ENCODE measurements around the gene CLIC6. TPM values are rescaled to one million over a fixed set of nuclear protein-coding genes. Genes with fewer than 3 reads are reported as not detected.

CLIC6 gene
- polyA plus RNA-seq, 1 donor (not counting 4 experiments of a cell fraction or from before 2014, with no cell fraction given): not detected

GRCh38 chr21:34728479-34728878, 59.7 kb downstream of the CLIC6 start:
- Histone ChIP-seq H4K20me1 (ENCODE audit: control insufficient read depth, extremely low read depth, insufficient read depth, low read length) (no peaks in the 10 kb centered on the region), H3K27me3 (ENCODE audit: control insufficient read depth, extremely low read depth, insufficient read depth, low read length) (no peaks in the 10 kb centered on the region), H3K9me3 (ENCODE audit: control insufficient read depth, low read depth, low read length) (no peaks in the 10 kb centered on the region), H3K4me2 (ENCODE audit: control insufficient read depth, extremely low read depth, insufficient read depth, low read depth, low read length) (no peak overlapping the region), H3K4me1 (ENCODE audit: control insufficient read depth, extremely low read depth, insufficient read depth, low read length) (peaks cover 38% of the 10 kb centered on the region), H3K27ac (ENCODE audit: control insufficient read depth, insufficient read depth, low read length) (no peak overlapping the region), H3K36me3 (ENCODE audit: control insufficient read depth in 2 of 2, extremely low read depth in 1 of 2, insufficient read depth in 2 of 2, low read length in 2 of 2) (no peaks in the 10 kb centered on the region), H3K4me3 (ENCODE audit: control insufficient read depth in 2 of 3, extremely low read depth in 1 of 3, insufficient read depth in 2 of 3, low read depth in 1 of 3, low read length in 3 of 3) (no peak overlapping the region), H3K79me2 (ENCODE audit: control insufficient read depth, insufficient read depth, low read length) (no peaks in the 10 kb centered on the region), H2AFZ (ENCODE audit: control insufficient read depth, low read length) (no peak overlapping the region), H3K9ac (ENCODE audit: control insufficient read depth, extremely low read depth, insufficient read depth, low read length) (no peak overlapping the region), H3K9me1 (ENCODE audit: control insufficient read depth, extremely low read depth, insufficient read depth, low read length) (no peaks in the 10 kb centered on the region)
- TF ChIP-seq CTCF (optimal IDR thresholded peaks at IDR 0.05 in 1 of 3, IDR thresholded peaks at IDR 0.05 in 1 of 3, conservative IDR thresholded peaks at IDR 0.05 in 1 of 3; ENCODE audit: extremely low read depth in 1 of 3, insufficient read depth in 2 of 3, low read length in 3 of 3) (no peak), EZH2 (IDR thresholded peaks at IDR 0.05; ENCODE audit: low read length) (no peak)
- FAIRE-seq: no peak
- no peak for DNase-seq (ENCODE audit: low read depth, low spot score)
- dilution Hi-C loops (cut with MboI; ENCODE audit: extremely low pct_ligation_motif_present, low sequenced_read_pairs): no loop called here

GRCh38 chr21:34730194-34730593, 61.4 kb downstream of the CLIC6 start:
- peaks cover 54% of the 10 kb centered on the region for H3K4me1 ChIP-seq (ENCODE audit: control insufficient read depth, extremely low read depth, insufficient read depth, low read length)
- DNase-seq (ENCODE audit: low read depth, low spot score) (no peak), FAIRE-seq (no peak)
- H3K36me3 ChIP-seq (ENCODE audit: control insufficient read depth in 2 of 2, extremely low read depth in 1 of 2, insufficient read depth in 2 of 2, low read length in 2 of 2): no peaks in the 10 kb centered on the region
- no peaks in the 10 kb centered on the region for H3K9me3 ChIP-seq (ENCODE audit: control insufficient read depth, low read depth, low read length)
- H3K9me1 ChIP-seq (ENCODE audit: control insufficient read depth, extremely low read depth, insufficient read depth, low read length): no peaks in the 10 kb centered on the region
- H3K27me3 ChIP-seq (ENCODE audit: control insufficient read depth, extremely low read depth, insufficient read depth, low read length): no peaks in the 10 kb centered on the region
- no peak overlapping the region for H3K9ac ChIP-seq (ENCODE audit: control insufficient read depth, extremely low read depth, insufficient read depth, low read length)
- H2AFZ ChIP-seq (ENCODE audit: control insufficient read depth, low read length): peak overlapping the region; percentile 58
- H3K4me2 ChIP-seq (ENCODE audit: control insufficient read depth, extremely low read depth, insufficient read depth, low read depth, low read length): no peak overlapping the region
- no peak overlapping the region for H3K4me3 ChIP-seq (ENCODE audit: control insufficient read depth in 2 of 3, extremely low read depth in 1 of 3, insufficient read depth in 2 of 3, low read depth in 1 of 3, low read length in 3 of 3)
- dilution Hi-C loops (cut with MboI; ENCODE audit: extremely low pct_ligation_motif_present, low sequenced_read_pairs): no loop called here
- H3K79me2 ChIP-seq (ENCODE audit: control insufficient read depth, insufficient read depth, low read length): no peaks in the 10 kb centered on the region
- no peak for TF ChIP-seq CTCF (optimal IDR thresholded peaks at IDR 0.05 in 1 of 3, IDR thresholded peaks at IDR 0.05 in 1 of 3, conservative IDR thresholded peaks at IDR 0.05 in 1 of 3; ENCODE audit: extremely low read depth in 1 of 3, insufficient read depth in 2 of 3, low read length in 3 of 3)
- no peak for TF ChIP-seq EZH2 (IDR thresholded peaks at IDR 0.05; ENCODE audit: low read length)
- H4K20me1 ChIP-seq (ENCODE audit: control insufficient read depth, extremely low read depth, insufficient read depth, low read length): no peaks in the 10 kb centered on the region
- H3K27ac ChIP-seq (ENCODE audit: control insufficient read depth, insufficient read depth, low read length): no peak overlapping the region

Data from keratinocyte (primary cell).